GM10248 (cell line): ENCODE results near the gene FUT2.

Experiments used
- CTCF ChIA-PET: fragments of 300-600 bp; sonication (Branson Sonifier 250); formaldehyde crosslinking; extraction: SDS; loops from one replicate; lab custom pipeline; 2021; ENCODE audit warnings: antibody characterized with exemption; lab: Yijun Ruan, JAX
- POLR2A ChIA-PET: fragments of 350-650 bp; sonication (Branson Sonifier 250); formaldehyde crosslinking; extraction: SDS; loops from one replicate; lab custom pipeline; 2020; ENCODE audit warnings: antibody characterized with exemption; lab: Yijun Ruan, JAX
- DNase-seq: peaks from one replicate; pipeline ENCODE4 v3.0.0; 2012; ENCODE audit errors: extremely low spot score
- TF ChIP-seq, protein P1 (sequence below): IDR thresholded peaks from 2 replicates; pipeline ENCODE4 v1.5.1; 2012; ENCODE audit warnings: mild to moderate bottlenecking, low read depth; ENCODE audit errors: extremely low read depth, missing control alignments, control extremely low read depth

Gene FUT2

GRCh38 chr19:48740164-48740972 lies 44.6 kb downstream of the FUT2 start, which contains the start of gene RASIP1:
TSS of gene RASIP1 (minus strand) at chr19:48740610. CDS start at chr19:48740282, 328 bp downstream.
- CTCF ChIA-PET: interaction anchor here (0.6 to 2.3 kb wide), 3 partner anchors 13 to 102 kb away, joined by 3 to 13 read pairs (median 6); no protein-coding TSS in a partner anchor
- POLR2A ChIA-PET: interaction anchor here (0.7 kb wide), 1 partner anchor 184 kb away, joined by 3 read pairs; no protein-coding TSS in a partner anchor
- TF ChIP-seq, protein P1, sequence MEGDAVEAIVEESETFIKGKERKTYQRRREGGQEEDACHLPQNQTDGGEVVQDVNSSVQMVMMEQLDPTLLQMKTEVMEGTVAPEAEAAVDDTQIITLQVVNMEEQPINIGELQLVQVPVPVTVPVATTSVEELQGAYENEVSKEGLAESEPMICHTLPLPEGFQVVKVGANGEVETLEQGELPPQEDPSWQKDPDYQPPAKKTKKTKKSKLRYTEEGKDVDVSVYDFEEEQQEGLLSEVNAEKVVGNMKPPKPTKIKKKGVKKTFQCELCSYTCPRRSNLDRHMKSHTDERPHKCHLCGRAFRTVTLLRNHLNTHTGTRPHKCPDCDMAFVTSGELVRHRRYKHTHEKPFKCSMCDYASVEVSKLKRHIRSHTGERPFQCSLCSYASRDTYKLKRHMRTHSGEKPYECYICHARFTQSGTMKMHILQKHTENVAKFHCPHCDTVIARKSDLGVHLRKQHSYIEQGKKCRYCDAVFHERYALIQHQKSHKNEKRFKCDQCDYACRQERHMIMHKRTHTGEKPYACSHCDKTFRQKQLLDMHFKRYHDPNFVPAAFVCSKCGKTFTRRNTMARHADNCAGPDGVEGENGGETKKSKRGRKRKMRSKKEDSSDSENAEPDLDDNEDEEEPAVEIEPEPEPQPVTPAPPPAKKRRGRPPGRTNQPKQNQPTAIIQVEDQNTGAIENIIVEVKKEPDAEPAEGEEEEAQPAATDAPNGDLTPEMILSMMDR: no peak
- DNase-seq: no peak

DNA sequence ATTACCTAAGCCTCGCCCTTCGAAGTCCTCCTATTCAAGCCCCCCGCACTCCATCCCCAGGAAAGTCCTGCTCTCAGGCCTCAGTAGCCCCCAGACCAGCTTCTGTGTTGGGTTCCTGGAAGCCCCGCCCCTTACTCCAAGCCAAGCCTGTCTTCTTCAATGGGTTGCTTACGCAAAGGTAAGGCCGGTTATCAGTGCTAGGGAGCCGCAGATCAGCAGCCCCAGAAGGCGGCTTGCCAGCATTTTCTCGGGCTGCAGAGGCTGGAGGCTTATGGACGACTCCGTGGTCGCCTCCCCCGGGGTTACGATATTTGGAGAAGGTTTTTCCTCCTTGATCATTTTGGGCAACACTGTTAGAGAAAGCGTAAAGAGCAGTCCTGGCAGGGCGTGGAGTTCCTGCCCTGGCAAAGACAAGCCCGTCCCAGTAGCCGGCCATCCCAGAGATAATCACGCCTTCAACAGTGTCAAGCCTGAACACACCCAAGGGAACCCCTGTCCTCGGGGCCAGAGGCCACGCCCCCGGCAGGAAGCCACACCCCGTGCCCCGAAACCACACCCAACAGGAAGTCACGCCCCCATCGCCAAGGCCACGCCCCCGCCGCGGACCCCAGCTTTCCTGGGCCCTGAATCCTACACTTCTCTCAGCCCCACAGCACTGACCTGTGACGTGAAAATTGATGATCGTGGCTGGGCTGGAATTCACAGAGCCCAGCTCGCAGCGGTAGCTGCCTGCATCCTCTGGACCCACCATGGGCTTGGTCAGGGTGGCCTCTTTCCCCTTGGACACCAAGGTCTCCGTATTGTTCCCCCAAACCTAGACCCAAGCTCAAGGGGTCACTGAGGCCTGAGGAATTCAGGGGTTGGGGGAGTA lies 45.6 kb downstream of the FUT2 start:
- DNase-seq: no peak
- POLR2A ChIA-PET: no interaction called here
- CTCF ChIA-PET: no interaction called here
- TF ChIP-seq, protein P1: no peak

- TF ChIP-seq, protein P1: no peak
- CTCF ChIA-PET: no interaction called here
- POLR2A ChIA-PET: no interaction called here
- no peak for DNase-seq
These were observed 46.3 kb downstream of the FUT2 start for GRCh38 chr19:48742096-48742495.

- TF ChIP-seq, protein P1: no peak
- POLR2A ChIA-PET: no interaction called here
- CTCF ChIA-PET: interaction anchor here (1.2 to 1.9 kb wide), 2 partner anchors 70 to 99 kb away, joined by 3 to 6 read pairs; partner anchors contain the start of gene CA11
- peak; percentile 68 for DNase-seq
These were observed 49.6 kb downstream of the FUT2 start for GRCh38 chr19:48745208-48745995.

DNA sequence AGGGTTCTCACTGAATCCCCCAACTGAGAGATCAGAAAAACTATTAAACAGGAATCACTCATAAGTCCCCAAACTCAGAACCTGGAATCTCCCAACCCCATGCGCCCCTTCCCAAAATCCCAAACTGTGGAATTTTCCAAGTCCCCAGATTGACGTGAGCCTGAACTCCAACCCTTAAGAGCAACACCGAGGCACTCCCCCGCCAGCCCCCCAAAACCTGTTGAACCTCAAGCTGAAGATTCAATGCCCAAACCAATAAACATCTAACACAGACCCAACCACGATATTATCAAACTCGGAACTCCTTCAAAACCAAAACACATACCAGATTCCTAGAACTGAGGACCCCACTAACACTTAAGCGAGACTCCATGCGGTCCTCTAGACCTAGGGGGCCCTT lies 50.3 kb downstream of the FUT2 start:
- ChIA-PET POLR2A (no interaction called here), CTCF (interaction anchor here (1.1 to 1.8 kb wide), 3 partner anchors 42 to 96 kb away, joined by 3 to 6 read pairs (median 4); no protein-coding TSS in a partner anchor)
- DNase-seq: no peak
- TF ChIP-seq, protein P1: no peak
